ENCODE measurements around the gene UST.
"Not testable (repeated sequence)": the region's sequence is repeated elsewhere in the genome, so short reads cannot be mapped to it uniquely, and the experiment has no call there.

GRCh38 chr6:148849449-148849848 is 102.6 kb downstream of the UST start:
- TF ChIP-seq CTCF (IDR thresholded peaks at IDR 0.05; ENCODE audit: low read depth, low read length, missing input control); YY1 (IDR thresholded peaks at IDR 0.05); REST (IDR thresholded peaks at IDR 0.05): not testable (repeated sequence)
